Left kidney (tissue), 2 donors: ENCODE results near the gene AXIN2. TPM values are rescaled to one million over a fixed set of nuclear protein-coding genes. Genes with fewer than 3 reads are reported as not detected.
"Not testable (repeated sequence)": the region's sequence is repeated elsewhere in the genome, so short reads cannot be mapped to it uniquely, and the experiment has no call there.

ENCODE experiments used
- DNase-seq: peaks from one replicate; pipeline ENCODE4 v3.0.0-alpha.2; 2013
- polyA plus RNA-seq: library from polyadenylated mRNA; unstranded; fragments of 120-200 nt; gene quantifications from one replicate; pipeline ENCODE4 v1.2.1, GENCODE V29; 2013; ENCODE audit not compliant: insufficient read length

Gene AXIN2
- polyA plus RNA-seq, 1 donor = 23.2 TPM

DNA sequence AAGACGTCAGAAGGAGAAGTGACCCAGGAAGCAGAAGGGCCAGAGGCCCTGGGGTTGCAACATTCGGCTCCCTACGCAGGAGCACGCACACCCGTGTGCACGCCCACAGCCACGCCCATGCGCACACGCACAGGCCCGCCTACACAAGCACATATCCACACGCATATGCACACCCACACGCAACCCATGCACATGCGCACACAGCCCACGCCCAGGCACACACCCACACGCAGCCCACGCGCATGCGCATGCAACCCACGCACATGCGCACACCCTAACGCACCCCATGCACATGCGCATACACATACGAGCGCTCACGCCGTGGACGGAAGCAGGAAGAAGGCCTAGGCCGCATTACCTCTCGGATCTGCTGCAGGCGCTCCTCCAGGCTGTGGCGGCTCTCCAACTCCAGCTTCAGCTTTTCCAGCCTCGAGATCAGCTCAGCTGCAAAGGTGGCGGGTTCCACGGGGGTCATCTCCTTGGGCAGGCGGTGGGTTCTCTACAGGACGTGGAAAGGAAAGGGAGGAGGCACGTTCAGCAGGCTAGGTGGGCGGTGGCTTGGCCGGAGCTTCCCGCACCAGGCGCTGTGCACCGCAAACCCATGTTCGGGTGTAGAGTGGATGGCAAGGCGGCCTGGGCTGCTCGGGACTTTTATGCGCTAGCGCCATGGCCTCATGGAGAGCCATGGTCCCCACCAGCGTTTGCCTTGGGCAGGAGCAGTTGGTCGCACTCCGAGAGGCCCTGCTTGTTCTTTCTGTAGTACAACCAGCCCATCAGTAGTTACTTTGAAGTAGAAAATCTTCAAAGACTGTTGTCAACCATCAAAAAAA is 23.4 kb downstream of the AXIN2 start:
- DNase-seq = no peak

DNA sequence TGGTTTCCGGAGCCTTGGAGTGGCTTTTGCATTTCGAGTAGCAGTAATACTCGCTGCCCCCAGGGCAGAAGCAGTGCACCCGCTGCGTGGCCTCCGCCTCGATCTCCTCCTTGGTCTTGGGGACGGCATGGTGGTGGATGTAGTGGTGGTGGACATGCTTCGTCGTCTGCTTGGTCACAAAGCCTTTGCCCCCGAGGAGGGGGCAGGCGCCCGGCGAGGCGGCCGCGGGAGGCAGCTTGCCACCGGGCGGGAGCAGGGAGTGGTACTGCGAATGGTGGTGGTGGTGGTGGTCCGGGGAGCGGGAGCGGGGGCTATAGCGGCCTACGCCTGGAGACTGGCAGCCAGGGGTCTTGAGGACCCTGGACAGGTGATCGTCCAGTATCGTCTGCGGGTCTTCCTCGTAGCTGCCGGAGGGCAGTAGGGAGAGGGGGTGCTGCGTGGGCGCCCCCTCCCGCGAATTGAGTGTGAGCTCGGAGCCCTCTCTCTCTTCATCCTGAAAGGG is 24.1 kb downstream of the AXIN2 start:
- DNase-seq = no peak

DNA sequence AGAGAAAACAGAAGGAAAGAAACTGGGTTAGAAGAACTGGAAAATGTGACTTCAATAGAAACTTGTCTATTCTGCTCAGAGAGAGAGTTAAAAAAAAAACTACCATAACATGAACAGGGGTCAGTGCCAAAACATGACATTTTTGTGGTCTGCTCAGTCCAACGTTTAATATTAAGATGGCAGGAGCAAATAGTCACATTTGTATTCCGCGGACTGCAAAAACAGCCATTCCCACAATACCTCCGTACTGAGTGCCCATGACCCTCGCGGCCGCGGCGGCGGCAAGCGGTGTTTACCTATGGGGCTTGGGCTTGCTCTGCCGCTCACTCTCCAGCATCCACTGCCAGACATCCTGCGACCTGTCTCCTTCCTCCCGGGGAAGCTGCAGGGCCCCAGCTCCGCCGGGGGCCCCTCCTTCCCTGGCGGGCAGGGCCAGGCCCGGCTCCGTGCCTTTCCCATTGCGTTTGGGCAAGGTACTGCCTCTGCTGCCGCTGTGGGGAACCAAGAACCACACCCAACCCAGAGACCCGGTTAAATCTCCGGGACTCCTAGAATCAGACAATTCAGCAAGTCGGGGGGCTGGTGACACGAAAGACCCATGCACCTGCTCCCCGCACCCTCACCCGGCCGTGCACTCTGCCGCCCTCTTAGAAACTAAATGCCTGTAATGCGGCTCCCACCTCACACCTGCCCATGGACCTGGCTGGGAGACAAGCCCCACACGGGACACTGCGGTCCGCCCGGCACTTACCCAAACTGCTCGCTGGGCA is 24.7 kb downstream of the AXIN2 start:
- DNase-seq = no peak

DNA sequence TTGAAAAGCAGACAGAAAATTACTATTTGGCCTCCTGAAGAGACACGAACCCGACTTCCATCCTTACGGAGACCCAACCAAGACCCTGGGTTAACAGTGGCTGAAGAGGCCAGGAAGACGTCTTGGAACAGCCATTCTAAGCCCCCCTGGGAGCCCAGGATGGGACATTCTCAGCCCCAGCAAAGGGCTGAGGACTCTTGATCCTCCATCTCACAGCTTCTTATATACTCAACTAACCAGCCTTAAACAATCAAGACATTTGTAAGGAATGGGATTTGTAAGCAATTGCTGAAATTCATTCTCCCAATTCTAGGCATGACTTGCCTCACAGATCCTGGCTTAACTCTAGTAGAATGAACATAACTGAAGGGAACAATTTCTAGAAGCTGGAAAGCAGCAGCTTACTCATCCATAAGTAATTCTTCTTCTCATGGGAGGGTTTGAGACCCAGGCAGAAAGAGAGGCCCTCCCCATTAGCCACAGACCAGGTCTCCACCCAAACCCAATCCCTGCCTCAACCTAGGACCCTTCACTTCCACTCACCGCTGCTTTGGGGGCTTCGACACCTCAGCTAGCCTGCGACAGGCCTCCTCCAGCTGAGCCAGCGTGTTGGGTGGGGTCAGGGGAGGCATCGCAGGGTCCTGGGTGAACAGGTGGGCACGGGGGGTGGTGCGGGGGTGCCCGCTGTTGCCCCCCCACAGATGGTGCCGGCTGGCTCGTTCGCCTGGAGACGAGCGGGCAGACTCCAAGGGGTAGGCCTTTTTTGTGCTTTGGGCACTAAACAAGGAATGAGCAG is 25.5 kb downstream of the AXIN2 start:
- DNase-seq = no peak

DNA sequence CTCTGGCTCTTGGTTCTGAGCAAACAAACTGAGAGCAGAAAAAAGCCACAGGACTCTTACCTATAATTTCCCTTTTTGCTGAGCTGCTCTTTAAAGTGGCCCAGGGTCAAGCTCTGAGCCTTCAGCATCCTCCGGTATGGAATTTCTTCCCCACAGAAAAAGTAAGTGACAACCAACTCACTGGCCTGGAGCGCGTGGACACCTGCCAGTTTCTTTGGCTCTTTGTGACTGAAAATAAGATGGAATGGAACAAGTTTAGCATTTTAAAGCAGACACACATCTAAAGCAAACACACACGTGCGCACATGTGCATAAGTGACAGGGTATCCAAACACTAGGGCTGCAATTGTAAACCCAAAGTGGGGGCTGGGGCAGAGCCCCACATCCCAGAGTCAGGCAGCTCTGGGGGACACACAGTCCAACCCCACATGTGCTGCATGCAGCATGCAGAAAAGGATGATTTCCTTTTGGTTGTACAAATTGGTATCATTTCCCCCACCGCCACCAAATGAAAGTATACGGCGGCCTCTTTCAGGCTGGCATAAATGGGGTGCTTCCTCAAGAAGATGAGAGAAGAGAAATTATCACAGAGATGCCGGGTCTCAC is 27.5 kb downstream of the AXIN2 start:
- DNase-seq = no peak

DNA sequence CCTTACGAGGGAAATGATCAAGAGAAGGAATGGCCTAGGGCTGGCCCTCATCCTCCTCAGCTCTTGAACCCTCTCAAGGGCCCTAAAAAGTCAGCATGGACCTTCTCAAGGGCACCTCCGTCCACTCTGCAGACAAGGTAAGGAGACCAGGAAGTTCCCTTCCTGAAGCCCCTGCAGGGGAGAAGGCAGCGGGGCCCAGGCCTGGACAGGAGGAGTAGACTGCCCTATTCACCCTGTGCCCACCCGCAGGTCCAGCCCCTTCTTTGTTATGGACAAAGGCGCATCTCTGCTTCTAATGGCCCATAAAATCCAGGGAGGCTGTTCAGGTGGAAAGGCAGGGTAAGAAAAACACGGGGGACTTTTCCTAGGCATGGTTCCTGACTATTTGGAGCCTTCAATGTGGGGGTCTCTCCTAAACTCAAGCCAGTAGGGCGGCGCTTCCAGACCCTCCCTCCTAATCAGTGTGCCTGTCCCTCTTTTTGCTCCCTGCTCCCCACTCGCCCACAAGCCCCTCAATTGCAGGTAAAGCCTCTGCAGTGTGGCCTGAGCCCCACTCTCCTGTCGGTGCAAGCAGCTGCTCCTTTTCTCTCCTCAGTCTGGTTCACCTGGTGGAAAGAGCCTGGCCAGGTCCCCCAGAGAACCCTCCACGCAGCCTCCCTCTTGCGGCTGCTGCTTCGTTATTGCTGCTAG is 28.2 kb downstream of the AXIN2 start:
- DNase-seq = no peak

DNA sequence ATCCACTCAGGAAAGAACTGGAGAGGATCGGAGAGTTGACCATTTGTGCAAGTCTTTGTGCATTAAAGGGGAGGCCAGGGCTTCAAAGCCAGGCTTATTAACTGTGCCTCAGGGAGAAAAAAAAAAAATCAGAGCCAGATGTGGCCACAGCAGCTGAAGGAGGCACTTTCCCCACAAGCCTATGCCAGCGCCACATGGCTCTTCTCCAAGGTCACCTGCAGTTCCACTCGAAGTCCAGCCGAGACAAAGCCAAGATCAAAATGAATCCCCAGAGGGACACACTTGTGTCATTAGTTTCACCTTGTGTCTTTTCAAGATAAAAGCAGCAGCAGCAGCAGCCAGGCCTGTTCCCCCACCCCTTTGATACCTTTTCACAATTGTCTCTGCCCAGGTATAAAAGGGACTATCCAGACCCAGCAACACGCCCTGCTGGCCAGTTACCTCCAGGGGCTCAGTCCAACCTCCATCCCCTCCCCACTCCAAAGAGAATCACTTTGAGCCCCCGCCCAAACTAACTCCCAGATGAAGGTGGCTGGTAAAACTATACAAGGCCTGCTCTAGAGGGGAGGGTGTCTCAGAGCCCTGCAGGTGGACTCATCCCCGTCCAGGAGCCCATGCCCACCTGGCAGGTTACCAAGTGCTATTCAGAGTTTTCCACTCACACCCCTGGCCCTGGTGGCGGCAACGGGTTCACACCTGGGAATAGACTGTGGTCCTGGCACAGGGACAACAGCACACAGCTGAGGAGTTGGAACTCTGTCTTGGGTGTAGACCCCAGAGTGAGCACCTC is 29.2 kb downstream of the AXIN2 start:
- no peak for DNase-seq

DNA sequence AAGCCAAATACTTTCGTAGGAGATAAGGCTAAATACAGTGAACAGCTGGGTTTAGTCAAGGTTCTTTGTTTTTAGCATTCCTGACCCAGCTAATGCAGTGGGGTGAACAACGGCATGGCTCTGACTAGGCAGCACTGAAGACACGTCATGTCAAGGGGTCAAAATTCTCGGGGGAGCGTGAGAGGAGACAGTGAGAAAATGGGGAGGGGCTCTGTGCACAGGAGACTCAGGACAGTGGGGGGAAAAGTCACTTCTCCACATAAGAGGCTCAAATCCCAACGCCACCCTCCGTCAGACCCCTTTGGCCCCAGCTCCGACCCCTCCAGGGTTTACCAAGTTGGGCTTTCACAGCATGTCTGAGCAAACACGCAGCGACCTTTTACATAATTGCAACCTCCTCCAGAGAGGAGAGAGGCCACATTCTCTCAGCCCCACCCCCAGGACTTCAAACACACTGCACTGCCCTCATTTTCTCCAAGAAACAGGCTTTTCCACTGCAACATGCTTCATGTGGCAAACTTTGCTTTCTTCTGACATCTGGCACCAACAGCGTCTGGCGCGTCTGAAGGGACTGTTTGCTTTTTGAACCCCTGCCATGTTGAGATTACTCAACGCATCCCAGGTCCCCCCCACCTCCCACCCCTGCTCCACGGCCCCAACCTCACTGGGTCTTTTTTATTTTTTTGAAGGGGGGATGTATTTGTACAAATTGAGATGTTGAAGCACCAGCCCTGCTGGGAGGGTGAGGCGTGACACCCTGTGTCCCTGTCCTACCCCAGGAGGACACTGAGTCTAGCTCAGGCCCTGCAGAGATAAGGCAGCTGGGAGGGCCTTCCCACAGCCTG is 30.0 kb downstream of the AXIN2 start:
- peak; percentile 83 for DNase-seq

DNA sequence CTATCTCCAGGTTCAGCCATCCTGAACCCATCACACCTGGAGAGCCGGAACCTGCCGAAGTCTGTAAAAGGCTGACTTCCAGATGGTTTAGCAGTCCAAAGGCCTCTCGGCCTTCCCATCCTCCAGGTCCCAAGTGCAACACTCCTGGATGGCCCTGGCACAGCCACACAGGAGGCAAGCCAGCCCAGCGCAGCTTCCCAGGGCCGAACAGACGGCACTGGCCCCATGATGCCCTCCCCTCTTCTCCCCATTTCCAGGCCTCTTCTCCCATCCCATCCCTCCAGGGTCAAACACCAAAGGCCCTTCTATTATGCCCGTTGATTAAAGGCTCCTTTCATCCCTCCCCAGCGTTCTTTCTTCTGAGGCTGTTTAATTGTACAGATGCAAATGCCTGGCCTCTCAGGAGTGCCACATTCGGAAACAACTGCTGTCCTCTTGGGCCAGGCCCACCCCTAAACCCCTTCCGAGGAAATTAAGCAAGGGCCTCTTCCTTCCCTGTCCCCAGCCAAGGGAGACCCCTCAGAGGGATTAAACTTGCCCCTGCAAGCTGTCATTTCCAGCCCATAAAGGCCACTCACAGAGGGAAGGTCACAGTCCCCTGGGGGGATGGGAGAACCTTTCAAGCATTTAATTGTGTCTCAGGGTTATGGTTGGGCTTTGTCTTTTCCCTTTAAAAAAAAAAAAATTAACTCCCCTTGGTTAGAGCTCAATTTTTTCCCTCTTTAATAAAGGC is 30.8 kb downstream of the AXIN2 start:
- DNase-seq = no peak

DNA sequence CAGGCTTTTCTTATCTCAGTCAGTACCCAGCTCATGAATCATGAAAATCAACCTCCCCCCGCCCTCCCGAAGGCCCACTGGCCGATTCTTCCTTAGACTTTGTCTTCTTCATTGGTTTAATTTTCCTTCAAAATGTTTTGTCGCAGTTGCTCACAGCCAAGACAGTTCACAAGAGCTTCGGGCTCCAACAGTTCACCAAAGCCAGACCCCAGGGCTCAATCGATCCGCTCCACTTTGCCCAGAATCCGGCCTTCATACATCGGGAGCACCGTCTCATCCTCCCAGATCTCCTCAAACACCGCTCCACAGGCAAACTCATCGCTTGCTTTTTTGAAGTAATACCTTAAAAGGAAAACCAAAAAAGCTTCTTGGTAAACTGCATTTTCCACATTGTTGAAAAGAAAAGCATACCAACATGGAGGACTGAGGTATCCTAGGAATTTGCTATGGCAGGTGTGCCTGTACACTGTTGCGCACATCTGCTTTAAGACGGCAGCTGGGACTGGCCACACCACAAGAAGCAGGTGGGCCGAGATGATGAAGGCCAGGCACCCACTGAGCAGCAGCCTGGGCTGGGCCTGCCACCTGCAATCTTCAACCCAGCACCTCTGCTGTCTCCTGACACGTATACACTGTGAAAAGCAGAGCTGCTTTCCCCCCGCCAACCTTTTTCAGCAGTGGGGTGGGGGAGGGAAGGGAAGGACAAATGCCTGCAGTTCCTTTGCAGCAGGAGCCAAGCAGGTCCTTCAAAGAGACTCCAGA is 31.5 kb downstream of the AXIN2 start:
- DNase-seq = no peak

DNA sequence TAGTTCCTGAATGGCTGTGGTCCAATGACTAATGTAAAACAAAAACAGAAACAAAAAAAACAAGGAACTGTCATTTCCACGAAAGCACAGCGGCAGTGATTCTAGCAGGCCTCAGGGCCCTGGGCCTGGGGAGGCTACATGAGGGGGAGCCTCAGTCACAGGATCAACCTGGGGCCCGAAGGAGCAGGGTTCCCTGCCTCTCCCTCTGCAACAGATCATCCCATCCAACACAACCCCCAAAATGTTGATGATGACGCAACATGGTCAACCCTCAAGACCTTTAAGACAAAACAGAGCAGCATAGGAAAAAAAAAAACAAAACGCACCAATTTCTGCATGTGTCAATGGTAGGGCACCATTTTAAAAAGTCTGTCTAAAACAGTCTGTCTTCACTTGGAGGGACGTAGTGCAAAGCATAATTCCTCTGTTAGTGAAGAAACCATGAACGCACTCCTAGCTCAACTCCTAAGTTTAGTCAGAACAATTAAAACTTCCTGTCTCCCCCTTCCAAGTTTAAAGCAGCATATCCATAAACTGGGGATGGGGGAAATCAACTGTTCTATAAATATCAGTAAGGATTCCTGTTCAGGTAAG is 32.3 kb downstream of the AXIN2 start:
- no peak for DNase-seq

DNA sequence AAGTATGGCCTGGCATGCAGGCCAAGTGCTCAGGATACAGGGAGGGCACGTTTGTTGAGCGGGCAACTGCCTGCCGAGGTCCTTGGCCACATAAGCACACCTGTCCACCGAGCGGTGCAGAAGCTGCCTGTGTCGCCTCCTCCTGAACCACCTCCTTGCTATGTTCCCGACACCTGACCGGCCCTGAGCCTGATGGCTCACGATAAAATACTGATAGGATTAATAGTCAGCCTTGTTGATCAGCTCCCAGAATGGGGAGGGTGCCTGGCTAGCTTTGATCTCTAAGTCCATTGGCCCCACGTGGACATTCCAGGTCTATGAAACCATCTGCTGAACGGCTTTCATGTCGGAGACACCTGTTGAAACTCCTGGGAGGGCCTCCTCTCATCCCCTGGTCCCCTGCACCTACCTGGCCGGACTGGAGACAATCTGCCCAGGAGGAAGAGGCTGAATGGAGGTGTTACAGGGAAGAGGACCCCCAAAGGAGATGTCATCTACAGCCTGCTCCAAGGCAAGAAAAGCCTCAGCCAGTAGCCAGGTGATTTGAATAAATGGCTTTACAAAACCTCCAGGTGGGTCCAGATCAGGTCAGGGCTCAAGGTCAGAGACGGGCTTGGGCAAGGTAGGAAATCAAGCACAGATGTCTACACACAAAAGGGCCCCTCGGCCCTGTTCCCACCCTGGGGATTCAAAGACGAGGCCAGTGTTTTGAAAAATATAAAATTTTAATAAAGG is 33.4 kb downstream of the AXIN2 start:
- DNase-seq = no peak

DNA sequence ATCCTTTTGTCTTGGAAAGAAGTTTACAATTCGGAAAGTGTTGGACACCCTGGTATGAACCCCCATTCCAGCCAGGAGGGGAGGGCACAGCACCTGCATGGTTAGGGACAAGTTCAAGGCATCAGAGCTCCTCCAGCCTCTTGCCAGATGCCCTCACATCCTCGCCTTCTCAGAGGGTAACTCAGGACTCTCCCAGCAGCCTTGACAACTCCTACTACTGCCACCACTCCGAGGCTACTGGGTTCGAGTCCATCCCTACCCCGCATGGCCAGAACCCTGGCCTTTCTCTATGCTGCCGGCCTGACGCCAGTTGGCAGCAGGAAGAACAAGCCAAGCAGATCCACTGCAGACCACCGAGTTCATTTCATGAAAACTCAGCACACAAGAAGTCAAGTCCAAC is 34.1 kb downstream of the AXIN2 start:
- no peak for DNase-seq

DNA sequence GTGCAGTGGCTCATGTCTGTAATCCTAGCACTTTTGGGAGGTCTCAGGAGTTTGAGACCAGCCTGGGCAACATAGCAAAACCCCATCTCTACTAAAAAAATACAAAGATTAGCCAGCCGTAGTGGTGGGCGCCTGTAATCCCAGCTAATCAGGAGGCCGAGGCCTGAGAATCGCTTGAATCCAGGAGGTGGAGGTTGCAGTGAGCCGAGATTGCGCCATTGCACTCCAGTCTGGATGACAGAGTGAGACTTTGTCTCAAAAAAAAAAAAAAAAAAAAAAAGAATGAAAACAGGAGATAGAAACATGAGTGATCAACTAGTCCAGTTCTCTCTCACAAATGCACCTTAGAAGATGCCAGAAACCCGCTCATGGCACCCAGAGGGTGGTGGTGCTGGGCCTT is 34.6 kb downstream of the AXIN2 start:
- DNase-seq = not testable (repeated sequence)

DNA sequence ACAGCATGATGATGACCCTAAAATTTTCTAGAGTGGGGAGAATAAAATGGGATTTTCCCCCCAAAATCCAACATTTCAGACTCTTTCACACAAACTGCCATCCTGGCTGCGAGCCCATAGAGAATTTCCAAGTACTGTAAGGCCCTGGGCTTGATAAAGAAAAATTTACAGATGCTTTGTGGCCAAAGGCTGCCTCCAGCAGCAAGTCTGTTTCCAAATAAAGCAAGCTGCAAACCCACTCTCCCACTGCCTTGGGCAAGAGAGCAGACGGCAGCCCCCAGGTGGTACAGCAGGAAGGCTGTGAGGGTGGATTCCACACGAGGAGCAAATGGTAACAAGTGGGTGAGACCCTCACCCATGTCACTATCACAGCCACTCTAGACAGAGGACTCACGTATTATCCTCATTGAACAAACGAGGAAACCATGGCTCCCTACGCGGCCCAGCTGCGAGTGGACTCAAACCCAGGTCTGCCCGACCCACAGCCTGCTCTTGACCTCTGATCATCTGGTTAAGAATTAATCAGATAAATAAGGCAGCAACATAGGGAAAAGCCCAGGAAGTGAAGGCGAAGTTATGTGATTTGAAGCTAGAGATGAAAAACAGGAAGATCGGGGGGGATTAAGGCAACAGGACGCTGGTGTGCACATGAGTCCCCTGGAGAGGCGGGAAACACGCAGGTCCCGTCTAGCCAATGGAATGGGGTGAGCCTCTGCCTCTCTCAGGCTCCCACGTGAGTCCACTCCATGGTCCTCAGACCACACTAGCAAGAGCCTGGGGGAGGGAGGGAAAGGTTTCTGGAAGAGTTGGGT is 37.4 kb downstream of the AXIN2 start:
- DNase-seq = no peak

DNA sequence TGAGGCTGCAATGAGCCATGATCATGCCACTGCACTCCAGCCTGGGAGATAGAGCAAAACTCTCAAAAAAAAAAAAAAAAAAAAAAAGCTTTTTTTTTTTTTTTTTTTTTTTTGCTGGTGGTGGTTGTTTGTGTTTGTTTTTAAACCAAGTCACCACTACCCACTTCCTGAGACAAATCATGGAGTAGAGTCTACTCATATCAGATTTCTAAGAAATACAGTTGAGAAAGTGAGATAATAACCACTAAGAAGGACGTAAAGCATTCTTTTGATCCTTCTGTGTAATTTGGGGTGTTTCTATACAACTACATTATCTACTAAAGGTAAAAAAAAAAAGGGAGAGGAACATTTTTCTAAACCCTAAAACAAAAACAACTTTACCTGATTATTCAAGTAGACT is 38.0 kb downstream of the AXIN2 start:
- no peak for DNase-seq
